Measurements from ENCODE around the gene NAP1L1.

- TF ChIP-seq CTCF (IDR thresholded peaks at IDR 0.05; ENCODE audit: low read length) (no peak), EZH2 (IDR thresholded peaks at IDR 0.05; ENCODE audit: borderline replicate concordance, low read length) (no peak)
These were observed 55.8 kb downstream of the NAP1L1 start for GRCh38 chr12:76028571-76029277.

Data from OCI-LY1 (cell line).